Liver (tissue), 9 donors: ENCODE results near the gene PLA2G5. TPM values are rescaled to one million over a fixed set of nuclear protein-coding genes. Genes with fewer than 3 reads are reported as not detected.

Source experiments
- DNase-seq: peaks from one replicate; pipeline ENCODE4 v3.0.0-alpha.2; 2017; ENCODE audit warnings: low spot score
- H3K27ac ChIP-seq, 2 donors: one replicate each; pipeline ENCODE4 v1.7.0; 2013; ENCODE audit warnings: inconsistent platforms in 2 of 2, low read length in 2 of 2, control low read depth in 1 of 2, low read depth in 1 of 2, mild to moderate bottlenecking in 1 of 2
- H3K27me3 ChIP-seq, 4 donors: one replicate each; pipeline versions ENCODE4 v1.6.1 to v1.7.0; 2013; ENCODE audit warnings: low read length in 3 of 4, inconsistent platforms in 1 of 4, mild to moderate bottlenecking in 1 of 4, moderate library complexity in 1 of 4; ENCODE audit not compliant: control insufficient read depth in 4 of 4, insufficient read depth in 4 of 4
- H3K36me3 ChIP-seq, 4 donors: one replicate each; pipeline versions ENCODE4 v1.6.1 to v1.7.0; 2013; ENCODE audit warnings: low read length in 3 of 4, mild to moderate bottlenecking in 3 of 4, low read depth in 1 of 4, moderate library complexity in 1 of 4; ENCODE audit not compliant: control insufficient read depth in 4 of 4, insufficient read depth in 3 of 4
- H3K4me1 ChIP-seq, 4 donors: one replicate each; pipeline versions ENCODE4 v1.6.1 to v1.7.0; 2013; ENCODE audit warnings: low read length in 3 of 4, mild to moderate bottlenecking in 3 of 4, moderate library complexity in 1 of 4; ENCODE audit not compliant: control insufficient read depth in 4 of 4, insufficient read depth in 4 of 4
- H3K4me3 ChIP-seq, 3 donors: one replicate each; pipeline versions ENCODE4 v1.6.1 to v1.7.0; 2013; ENCODE audit warnings: low read length in 3 of 3, control low read depth in 1 of 3, low read depth in 1 of 3, mild to moderate bottlenecking in 1 of 3
- H3K9ac ChIP-seq, 2 donors: one replicate each; pipeline ENCODE4 v1.7.0; 2013; ENCODE audit warnings: low read length in 2 of 2, mild to moderate bottlenecking in 2 of 2, moderate library complexity in 2 of 2, control low read depth in 1 of 2, low read depth in 1 of 2
- H3K9me3 ChIP-seq, 4 donors: one replicate each; pipeline versions ENCODE4 v1.6.1 to v1.7.0; 2013; ENCODE audit warnings: low read length in 3 of 4; ENCODE audit not compliant: control insufficient read depth in 4 of 4
- ATF3 ChIP-seq: IDR thresholded peaks from 2 replicates; pipeline ENCODE4 v1.6.1; 2016; ENCODE audit warnings: antibody characterized with exemption
- CTCF ChIP-seq: fragments of 150-350 bp; IDR thresholded peaks from 2 replicates; pipeline ENCODE4 v1.5.1; 2017; ENCODE audit warnings: improper control_type of control experiment, low read depth, low read length; ENCODE audit not compliant: missing input control
- EGR1 ChIP-seq, 2 donors: IDR thresholded peaks; 2 replicates each; pipeline ENCODE4 v1.6.1; 2016 to 2018; ENCODE audit warnings: antibody characterized with exemption in 2 of 2, low read depth in 2 of 2
- GABPA ChIP-seq, 2 donors: IDR thresholded peaks in 1 of 2; conservative IDR thresholded peaks in 1 of 2; 2 replicates each; pipeline ENCODE4 v1.6.1; 2016; ENCODE audit warnings: antibody characterized with exemption in 2 of 2, mild to moderate bottlenecking in 1 of 2, moderate library complexity in 1 of 2
- HNF4G ChIP-seq: IDR thresholded peaks from 2 replicates; pipeline ENCODE4 v1.6.1; 2016; ENCODE audit warnings: antibody characterized with exemption
- JUND ChIP-seq, 2 donors: IDR thresholded peaks; 2 replicates each; pipeline ENCODE4 v1.6.1; 2016; ENCODE audit warnings: antibody characterized with exemption in 2 of 2
- MAX ChIP-seq: IDR thresholded peaks from 2 replicates; pipeline ENCODE4 v1.6.1; 2016; ENCODE audit warnings: antibody characterized with exemption
- NR2F2 ChIP-seq: IDR thresholded peaks from 2 replicates; pipeline ENCODE4 v1.6.1; 2016; ENCODE audit warnings: antibody characterized with exemption
- RAD21 ChIP-seq, 2 donors: IDR thresholded peaks; 2 replicates each; pipeline ENCODE4 v1.6.1; 2016; ENCODE audit warnings: antibody characterized with exemption in 2 of 2, mild to moderate bottlenecking in 2 of 2
- REST ChIP-seq: IDR thresholded peaks from 2 replicates; pipeline ENCODE4 v1.6.1; 2016; ENCODE audit warnings: antibody characterized with exemption, mild to moderate bottlenecking
- TAF1 ChIP-seq: conservative IDR thresholded peaks from 2 replicates; pipeline ENCODE4 v1.6.1; 2016; ENCODE audit warnings: antibody characterized with exemption, mild to moderate bottlenecking
- YY1 ChIP-seq: IDR thresholded peaks from 2 replicates; pipeline ENCODE4 v1.6.1; 2016; ENCODE audit warnings: antibody characterized with exemption, mild to moderate bottlenecking
- WGBS: extraction: QIAGEN DNeasy Blood & Tissue Kit; methylation state at CpG from one replicate; pipeline ENCODE4 v1.1.7; 2013; 5-methylcytosine and 5-hydroxymethylcytosine counted together
- polyA plus RNA-seq, 2 donors: library from polyadenylated mRNA; stranded (reverse) in 1 of 2; unstranded in 1 of 2; fragments of 200-250 nt in 1 of 2; fragments of >200 nt in 1 of 2; fragmentation: Nextera tagmentation in 1 of 2; extraction: Ambion mirVana in 1 of 2; gene quantifications; one replicate each; pipeline versions ENCODE4 v1.2.1 to v1.2.3, GENCODE V29; 2013 to 2015
- total RNA-seq, 2 donors: library from RNA; depleted of rRNA; stranded (reverse); fragments of >200 nt; gene quantifications; one replicate each; pipeline ENCODE4 v1.2.3, GENCODE V29; 2014
- donor health status: healthy.
- donor health status: healthy.
- donor health status: healthy.
- donor health status: healthy.
- donor health status: healthy.

PLA2G5 gene
- total and polyA plus RNA-seq, 4 donors = 2.0 to 2.9 (median 2.3) TPM; not detected in 1

- Histone ChIP-seq H3K27ac (no peak overlapping the region), H3K9ac (no peak overlapping the region), H3K27me3 (no peaks in the 10 kb centered on the region), H3K4me1 (peaks cover 0 to 6% (median 0%) of the 10 kb centered on the region in 4 donors), H3K36me3 (no peaks in the 10 kb centered on the region), H3K4me3 (no peak overlapping the region), H3K9me3 (peaks cover 0 to 7% (median 0%) of the 10 kb centered on the region in 4 donors)
- WGBS = 69% methylated on average over 8 of the region's 8 CpGs
- TF ChIP-seq NR2F2 (no peak), ATF3 (no peak), EGR1 (IDR thresholded peaks at IDR 0.05; ENCODE audit: low read depth in 2 of 2) (no peak), JUND (IDR thresholded peaks at IDR 0.05) (no peak), YY1 (no peak), GABPA (IDR thresholded peaks at IDR 0.05 in 1 of 2, conservative IDR thresholded peaks at IDR 0.05 in 1 of 2) (no peak), HNF4G (no peak)
- no peak for DNase-seq
Measured at GRCh38 chr1:20079661-20080305, 9.8 kb downstream of the PLA2G5 start.

- H3K27me3 ChIP-seq = no peaks in the 10 kb centered on the region
- no peak overlapping the region for H3K9ac ChIP-seq
- peaks cover 0 to 7% (median 0%) of the 10 kb centered on the region in 4 donors for H3K9me3 ChIP-seq
- H3K4me3 ChIP-seq = no peak overlapping the region
- no peak for DNase-seq
- WGBS = 69% methylated on average over 20 of the region's 20 CpGs
- no peaks in the 10 kb centered on the region for H3K36me3 ChIP-seq
- no peak for TF ChIP-seq JUND (IDR thresholded peaks at IDR 0.05)
- no peak for TF ChIP-seq NR2F2
- no peak for TF ChIP-seq REST
- TF ChIP-seq TAF1 = no peak
- TF ChIP-seq MAX = no peak
- no peak for TF ChIP-seq ATF3
- peak in 1 of 2 donors; percentile 11 for TF ChIP-seq RAD21 (IDR thresholded peaks at IDR 0.05)
- TF ChIP-seq EGR1 (IDR thresholded peaks at IDR 0.05; ENCODE audit: low read depth in 2 of 2) = no peak
- no peak for TF ChIP-seq CTCF
- H3K4me1 ChIP-seq = peaks cover 0 to 6% (median 0%) of the 10 kb centered on the region in 4 donors
- H3K27ac ChIP-seq = peak overlapping the region in 1 of 2 donors; percentile 25
Measured at GRCh38 chr1:20080441-20081352, 10.7 kb downstream of the PLA2G5 start.
